Fibroblast of upper back skin (primary cell): Measurements from ENCODE around the gene RIMBP2.
"Not testable (repeated sequence)": the region's sequence is repeated elsewhere in the genome, so short reads cannot be mapped to it uniquely, and the experiment has no call there.

Source experiments
- DNase-seq: peaks from one replicate; pipeline ENCODE4 v3.0.0-alpha.2; 2013

Gene RIMBP2, protein sequence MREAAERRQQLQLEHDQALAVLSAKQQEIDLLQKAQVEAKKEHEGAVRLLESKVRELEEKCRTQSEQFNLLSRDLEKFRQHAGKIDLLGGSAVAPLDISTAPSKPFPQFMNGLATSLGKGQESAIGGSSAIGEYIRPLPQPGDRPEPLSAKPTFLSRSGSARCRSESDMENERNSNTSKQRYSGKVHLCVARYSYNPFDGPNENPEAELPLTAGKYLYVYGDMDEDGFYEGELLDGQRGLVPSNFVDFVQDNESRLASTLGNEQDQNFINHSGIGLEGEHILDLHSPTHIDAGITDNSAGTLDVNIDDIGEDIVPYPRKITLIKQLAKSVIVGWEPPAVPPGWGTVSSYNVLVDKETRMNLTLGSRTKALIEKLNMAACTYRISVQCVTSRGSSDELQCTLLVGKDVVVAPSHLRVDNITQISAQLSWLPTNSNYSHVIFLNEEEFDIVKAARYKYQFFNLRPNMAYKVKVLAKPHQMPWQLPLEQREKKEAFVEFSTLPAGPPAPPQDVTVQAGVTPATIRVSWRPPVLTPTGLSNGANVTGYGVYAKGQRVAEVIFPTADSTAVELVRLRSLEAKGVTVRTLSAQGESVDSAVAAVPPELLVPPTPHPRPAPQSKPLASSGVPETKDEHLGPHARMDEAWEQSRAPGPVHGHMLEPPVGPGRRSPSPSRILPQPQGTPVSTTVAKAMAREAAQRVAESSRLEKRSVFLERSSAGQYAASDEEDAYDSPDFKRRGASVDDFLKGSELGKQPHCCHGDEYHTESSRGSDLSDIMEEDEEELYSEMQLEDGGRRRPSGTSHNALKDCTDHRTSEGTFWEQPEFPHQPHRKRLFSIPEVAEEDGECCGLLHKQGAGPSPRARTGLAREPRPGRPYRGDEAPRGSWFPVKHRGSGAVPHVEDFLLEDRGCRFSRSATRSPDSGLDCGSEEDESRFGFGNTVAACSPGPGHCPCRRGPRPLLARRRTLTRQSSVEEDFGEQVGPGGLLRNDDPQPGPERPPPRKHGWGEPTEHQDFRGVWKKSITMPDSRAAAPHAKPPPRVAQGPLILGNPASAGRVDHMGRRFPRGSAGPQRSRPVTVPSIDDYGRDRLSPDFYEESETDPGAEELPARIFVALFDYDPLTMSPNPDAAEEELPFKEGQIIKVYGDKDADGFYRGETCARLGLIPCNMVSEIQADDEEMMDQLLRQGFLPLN (N-terminal part only)

DNA sequence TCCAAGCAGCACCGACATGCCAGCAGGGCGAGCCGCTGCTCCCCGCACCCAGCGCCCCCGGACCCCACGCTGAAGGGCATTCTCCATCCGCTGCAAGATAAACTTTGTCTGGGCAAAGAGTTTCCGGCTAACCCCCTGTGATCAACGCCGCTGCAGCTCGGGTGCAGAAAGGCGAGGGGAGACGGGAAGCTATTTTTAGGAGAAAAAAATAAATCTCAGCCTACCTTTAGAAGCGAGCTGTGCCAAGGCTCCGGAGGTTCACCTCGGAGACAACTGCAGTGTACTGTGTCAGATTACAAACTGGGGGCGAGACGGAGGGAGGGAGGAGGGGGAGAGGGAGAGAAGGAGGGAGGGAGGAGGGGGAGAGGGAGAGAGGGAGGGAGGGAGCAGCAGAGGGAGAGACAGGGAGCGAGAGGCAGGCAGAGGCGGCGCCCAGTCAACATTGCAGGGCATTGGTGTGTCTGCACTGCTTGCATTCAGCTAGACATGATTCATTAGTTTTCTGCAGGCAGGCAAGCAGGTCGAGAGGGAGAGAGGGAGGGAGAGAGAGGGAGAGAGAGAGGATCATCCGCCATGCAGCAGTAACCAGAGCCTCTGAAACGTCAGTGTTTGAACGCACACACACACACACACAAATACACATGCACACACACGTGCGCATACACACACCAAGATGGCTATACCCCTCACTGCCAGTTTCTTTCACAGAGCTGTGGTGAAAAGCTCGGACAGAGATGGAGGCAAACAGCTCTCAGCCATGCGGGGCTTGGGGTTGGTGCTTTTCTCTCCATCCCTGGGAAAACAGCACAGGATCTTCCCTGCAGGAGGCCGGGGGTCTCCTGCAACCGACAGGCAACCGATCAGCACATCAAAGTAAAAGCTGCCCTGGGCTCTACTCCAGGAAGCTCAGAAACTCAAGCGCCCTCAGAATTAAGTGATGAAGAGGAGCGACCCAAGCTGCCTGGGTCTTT lies at the start of gene RIMBP2:
Gene RIMBP2 (minus strand): TSS at position 302 of the 971 bp plus-strand sequence. CDS start 237,286 bp downstream, outside the sequence.
- DNase-seq, result peak; percentile 62

DNA sequence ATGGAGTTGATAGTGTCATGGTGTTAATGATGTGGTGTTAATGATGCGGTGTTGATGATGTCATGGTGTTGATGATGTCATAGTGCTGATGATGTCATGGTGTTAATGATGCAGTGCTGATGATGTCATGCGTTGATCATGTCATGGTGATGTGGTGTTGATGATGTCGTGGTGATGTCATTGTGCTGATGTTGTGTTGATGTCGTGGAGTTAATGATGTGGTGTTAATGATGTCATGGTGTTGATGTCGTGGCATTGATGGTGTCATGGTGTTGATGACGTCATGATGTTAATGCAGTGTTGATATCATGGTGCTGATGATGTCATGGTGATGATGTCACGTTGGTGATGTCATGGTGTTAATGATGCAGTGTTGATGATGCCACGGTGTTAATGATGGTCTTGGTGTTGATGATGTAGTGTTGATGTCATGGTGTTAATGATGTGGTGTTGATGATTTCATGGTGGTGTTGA lies 49.1 kb upstream of the RIMBP2 start:
- DNase-seq, result peak; percentile 1

DNA sequence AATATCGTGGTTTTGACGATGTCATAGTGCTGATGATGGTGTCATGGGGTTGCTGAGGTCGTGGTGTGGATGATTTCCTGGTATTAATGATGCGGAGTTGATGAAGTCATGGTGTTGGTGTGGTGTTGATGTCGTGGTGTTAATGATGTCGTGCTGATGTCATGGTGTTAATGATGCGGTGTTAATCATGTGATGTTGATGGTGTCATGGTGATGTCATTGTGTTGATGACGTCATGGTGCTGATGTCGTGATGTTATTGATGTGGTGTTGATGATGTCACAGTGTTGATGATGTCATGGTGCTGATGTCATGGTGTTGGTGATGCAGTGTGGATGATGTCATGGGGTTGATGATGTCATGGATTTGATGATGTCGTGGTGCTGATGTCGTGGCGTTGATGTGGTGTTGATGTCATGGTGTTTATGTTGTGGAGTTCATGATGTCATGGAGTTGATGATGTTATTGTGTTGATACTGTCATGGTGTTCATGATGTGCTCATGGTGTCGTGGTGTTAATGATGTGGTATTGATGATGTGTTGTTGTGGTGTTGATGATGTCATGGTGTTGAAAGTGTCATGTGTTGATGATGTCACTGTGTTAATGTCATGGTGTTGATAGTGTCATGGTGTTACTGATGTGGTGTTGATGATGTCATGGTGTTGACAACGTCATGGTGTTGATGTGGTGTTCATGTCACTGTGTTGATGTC lies 48.5 kb upstream of the RIMBP2 start:
- peak; percentile 14 for DNase-seq

DNA sequence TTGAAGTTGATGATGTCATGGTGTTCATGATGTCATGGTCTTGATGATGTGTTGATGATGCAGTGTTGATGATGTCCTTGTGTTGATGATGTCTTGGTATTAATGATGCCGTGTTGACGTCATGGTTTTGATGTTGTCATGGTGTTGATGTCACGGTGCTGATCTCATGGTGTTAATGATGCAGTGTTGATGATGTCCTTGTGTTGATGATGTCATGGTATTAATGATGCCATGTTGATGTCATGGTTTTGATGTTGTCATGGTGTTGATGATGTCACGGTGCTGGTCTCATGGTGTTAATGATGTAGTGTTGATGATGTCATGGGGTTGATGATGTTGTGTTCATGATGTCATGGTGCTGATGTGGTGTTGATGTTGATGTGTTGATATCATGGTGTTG lies 48.0 kb upstream of the RIMBP2 start:
- DNase-seq, result no peak

DNA sequence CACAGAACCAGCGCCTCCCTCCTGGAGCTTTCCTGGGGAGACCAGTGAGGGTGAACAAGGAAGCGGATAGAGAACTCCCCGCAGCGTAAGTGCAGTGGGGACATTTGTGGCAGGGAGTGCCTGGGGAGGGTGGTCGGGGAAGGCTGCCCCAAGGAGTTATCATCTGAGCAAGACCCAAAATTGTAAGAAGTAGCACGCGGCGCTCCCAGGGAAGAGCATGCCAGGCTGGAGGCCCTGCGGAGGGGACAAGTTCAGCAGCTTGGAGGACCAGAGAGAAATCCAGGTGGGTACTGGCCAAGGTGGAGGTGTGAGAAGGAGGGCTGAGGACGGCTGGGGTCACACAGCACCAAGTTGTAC lies 46.2 kb upstream of the RIMBP2 start:
- no peak for DNase-seq

DNA sequence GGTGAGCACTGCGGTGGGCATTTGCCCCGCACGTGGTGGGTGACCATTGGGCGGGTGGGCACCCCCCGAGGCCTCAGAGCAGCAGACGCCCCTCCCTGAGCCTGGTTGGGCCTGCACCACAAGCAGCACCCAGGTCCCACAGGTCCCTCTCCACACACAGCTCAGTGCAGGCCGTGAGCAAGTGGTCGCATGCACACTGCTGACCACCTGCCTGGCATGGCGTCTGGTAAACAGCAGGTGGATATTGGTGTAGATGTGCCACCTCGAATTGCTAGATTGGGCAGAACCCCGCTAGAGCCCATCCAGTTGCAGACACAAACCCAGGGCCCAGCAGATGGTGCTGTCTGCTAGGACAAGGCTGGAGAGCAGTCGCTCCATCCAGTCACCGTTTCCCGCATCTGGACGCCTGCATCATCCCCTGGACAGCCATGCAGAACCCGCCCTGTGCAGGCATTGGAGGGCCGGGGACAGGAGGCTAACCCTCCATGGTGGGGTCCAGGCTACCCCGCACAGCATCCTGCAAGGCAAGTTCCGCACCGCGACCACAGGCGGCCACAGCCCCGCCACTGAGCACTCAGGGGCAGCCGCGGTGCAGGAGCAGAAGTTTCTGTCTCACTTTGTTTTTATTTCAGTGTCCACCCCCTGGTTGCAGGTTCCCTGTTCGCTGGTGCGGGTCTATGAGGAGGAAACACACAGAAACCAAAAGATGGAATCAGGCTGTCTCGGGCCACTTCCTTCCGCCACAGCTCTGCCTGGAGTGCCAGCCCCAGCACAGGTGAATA lies 45.6 kb upstream of the RIMBP2 start:
- peak; percentile 38 for DNase-seq

DNA sequence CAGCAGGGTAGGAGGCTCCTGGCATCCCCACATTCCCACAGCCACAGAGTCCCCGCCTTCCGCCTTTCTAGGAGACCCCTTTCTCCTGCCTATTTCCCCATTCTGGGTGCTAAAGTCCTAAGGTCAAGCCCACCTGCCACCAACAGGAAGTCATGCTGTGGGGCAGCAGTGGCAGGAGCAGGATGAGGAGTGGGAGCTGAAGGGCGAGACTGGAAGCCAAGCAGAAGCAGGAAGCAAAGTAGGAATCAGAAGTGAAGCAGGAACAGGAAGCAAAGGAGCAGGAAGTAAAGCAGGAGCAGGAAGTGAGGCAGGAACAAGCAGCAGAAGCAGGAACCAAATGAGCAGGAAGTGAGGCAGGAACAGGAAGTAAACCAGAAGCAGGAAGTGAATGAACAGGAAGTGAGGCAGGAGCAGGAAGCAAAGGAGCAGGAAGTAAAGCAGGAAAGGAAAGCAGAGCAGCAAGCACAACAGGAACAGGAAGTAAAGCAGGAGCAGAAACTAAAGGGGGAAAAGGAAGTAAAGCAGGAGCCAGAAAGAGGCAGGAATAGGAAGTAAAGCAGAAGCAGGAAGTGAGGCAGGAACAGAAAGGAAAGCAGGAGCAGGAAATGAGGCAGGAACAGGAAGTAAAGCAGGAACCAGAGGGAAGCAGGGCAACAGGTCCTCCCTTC lies 38.3 kb upstream of the RIMBP2 start:
- no peak for DNase-seq

DNA sequence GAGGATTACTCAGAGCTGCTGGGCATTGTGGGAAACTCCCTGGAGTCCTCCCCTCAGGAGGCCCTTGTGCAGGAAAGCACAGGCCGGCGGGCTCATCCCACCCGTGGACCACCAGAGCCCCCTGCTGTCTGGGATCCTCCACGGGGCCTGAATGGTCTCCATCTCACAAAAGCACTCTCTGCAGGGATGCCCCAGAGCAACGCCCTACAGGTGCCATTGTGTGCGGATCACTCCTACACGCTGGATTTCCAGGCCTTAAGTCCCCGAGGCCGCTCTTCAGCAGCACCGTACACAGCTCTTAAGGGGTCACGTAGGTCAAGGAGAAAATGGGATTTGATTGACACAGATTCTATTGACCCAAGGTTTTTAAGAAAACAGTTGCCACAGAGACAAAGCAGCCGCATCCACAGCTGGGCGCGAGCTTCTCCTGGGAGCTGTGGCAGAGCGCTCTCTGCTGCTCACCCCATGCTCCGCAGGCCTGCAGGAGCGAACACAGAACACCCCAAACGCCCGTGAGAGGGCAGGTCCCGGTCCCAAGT lies 36.7 kb upstream of the RIMBP2 start:
- no peak for DNase-seq

DNA sequence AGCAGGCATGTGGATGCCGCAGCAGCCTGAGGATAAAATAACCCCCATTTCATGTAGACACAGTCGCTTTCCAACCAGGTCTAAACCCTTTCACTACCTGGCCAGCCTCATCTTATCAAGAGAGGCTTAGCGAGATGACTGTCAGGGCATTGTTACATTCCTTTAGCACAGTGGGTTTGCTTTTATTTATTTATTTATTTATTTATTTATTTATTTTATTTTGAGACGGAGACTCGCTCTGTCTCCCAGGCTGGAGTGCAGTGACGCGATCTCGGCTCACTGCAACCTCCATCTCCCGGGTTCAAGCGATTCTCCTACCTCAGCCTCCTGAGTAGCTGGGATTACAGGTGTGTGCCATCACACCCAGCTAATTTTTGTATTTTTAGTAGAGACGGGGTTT lies 35.9 kb upstream of the RIMBP2 start:
- not testable (repeated sequence) for DNase-seq

DNA sequence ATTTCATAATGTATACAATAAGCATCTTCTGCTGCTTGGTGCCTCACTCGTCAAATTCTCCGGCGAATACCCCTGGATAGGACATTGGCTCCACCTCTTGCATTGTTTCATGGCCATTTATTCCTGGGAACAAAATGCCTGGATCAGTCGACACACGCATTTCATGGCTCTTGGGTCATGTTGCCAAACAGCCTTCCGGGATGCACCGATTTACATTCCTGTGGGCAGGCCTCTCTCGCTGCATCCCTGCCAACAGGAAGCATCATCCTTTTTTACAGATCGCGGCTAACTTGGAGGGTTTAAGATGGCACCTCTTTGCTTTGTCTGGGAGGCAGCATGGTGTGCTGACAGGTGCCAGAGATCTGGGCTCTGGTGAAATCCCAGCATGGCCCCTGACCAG lies 32.7 kb upstream of the RIMBP2 start:
- DNase-seq, result no peak

DNA sequence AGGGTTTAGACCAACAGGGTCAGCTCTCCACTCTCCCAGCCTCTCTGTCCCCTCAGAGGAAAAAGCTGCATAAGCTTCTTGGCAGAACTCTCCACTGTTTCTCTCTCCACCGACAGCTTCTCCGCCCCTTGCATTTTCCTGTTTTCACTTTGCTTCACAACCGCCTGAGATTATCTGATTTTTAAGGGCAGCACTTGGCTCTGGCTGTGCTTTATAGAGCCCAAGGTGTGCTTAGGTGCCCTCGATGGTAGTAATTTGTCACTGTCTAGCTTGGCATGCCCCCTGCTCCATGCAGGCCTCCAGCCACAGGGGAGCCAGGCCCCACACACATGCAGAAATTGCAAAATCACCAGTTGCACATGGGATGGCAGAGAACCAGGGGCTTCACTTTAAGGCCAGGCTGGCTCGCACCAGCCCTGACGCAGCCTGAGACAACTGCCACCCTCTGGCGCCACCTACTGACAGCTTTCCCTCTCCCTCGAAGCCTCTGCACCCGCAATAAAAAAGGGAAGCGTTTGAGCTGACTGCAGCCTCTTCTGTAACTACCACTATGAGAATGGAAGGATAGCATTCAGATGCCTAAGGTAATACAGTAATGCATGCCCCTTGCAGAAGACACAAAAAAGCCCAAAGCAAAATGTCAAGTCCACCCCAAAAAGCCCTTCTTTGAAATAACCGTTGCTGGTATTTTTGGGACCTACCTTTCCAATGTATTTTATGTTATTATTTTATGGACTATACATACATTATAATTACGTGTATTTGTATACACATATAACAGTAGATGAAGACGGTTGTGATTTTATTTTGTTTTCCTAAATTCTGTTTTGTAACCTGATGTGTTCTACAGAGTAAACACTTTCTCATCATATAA lies 32.0 kb upstream of the RIMBP2 start:
- DNase-seq, result peak; percentile 53

DNA sequence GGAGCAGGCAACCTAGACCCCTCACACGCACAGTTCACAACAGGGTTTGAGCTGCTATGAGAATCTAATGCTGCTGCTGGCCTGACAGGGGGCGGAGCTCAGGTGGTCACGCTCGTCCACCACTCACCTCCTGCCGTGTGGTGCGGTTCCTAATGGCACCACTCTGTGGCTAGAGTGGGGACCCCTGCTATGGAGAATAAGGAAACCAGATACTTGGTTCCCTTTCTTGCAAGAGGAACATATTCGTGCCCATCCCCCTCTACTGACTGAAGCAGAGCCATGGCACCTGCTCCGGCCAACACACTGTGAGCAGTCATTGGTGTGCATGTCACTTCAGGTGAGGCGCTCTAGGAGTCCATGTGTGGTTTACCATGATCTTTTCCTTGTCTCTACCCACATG lies 30.4 kb upstream of the RIMBP2 start:
- DNase-seq, result no peak

DNA sequence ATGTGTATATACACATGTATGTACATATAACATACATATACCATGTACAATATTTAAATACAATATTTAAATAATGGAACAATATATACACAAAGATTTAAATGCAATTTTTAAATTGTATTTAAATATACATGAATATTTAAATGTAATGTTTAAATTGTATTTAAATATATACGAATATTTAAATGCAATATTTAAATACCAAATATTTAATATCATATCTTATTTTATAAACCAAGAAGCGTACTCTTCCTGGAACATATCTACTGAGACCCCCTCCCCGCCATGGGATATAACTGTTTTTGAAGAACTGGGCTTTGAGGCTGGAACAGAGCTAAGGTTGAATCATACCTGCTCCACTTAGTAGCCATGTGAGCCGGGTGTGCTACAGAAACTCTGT lies 29.8 kb upstream of the RIMBP2 start:
- DNase-seq, result no peak

DNA sequence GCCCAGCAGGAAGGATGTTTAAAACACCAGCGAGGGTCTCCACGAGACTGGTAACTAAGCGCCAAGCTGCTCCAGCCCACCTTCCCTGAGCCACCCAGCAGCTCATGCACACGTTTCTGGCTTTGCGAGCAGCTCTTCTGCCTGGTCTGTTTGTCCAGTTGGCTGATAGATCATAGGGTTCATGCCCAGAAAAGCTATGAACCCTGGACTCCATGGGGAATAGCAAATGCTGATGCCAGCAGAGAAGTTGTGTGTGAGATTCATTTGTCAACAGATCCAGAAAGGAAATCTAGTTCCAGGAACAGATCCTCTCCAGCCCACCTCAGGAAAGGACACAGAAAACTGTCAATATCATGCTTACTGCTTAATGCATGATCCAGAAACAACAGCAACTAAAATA lies 28.2 kb upstream of the RIMBP2 start:
- DNase-seq, result no peak

DNA sequence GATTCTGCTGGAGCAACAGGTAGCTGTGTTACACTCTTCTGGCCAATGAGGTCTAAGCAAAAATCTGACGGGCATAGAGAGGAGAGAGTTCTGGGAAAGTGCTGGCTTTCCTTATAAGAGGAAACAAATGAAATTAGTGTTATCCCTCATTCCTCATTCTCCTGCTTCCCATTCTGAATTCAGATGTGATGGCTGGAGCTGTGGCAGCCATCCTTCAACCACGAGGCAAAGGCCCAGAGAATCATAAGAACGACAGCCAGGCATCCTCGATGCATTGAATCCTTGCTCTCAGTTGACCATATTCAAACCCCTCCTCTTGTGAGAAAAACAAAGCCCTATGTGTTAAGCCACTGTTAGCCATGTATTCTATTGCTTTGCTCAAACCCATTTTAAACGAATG lies 27.5 kb upstream of the RIMBP2 start:
- no peak for DNase-seq

DNA sequence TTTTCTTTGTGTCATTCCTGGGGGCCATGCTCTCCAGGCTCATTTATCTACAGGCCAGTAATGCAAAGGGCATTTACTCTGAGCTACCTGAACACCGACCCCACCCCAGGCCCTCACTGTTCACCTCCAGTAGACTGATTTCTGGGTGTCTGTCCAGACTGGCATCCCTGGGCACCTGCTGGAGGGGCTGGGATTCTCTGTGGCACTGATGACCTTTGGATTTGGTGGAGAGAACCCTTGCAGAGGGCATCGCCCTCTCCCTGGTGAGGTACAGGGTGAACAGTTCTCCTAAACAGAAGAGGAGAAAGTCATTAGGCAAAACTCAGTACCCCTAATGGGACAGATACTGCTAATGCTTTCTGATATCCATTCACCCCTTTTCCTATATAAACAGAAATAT lies 27.1 kb upstream of the RIMBP2 start:
- no peak for DNase-seq

DNA sequence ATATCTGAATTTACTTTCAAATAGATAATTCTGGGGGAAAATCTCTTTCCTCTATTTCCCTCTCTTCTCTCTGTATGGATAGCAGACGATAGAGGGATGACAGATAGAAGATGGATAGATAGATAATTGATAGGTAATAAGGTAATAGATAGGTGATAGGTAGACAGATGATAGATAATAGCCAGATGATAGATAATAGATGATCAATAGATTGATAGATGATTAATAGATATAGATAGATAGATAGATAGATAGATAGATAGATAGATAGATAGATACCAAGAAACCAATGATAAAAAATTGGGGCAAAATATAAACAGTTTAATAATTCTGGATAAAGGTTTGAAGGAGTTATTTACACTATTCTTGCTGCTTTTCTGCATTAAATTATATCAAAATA lies 26.6 kb upstream of the RIMBP2 start:
- no peak for DNase-seq

DNA sequence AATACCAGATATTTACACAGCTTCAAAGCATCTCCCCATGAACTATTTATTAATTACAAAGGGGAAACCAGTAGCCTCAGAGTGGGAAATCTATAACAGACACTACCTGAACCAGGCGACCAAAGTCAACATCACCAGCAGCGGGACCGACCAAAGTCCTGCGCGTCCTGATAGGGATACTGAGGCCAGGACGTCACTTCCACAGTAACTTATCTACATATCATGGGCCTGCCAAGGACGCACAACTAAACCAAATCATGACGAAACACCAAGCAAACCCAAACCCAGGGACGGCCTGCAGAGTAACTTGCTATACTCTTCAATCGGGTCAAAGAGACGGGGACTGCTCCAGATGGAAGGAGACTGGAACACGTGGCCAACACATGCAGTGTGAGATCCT lies 26.0 kb upstream of the RIMBP2 start:
- no peak for DNase-seq

DNA sequence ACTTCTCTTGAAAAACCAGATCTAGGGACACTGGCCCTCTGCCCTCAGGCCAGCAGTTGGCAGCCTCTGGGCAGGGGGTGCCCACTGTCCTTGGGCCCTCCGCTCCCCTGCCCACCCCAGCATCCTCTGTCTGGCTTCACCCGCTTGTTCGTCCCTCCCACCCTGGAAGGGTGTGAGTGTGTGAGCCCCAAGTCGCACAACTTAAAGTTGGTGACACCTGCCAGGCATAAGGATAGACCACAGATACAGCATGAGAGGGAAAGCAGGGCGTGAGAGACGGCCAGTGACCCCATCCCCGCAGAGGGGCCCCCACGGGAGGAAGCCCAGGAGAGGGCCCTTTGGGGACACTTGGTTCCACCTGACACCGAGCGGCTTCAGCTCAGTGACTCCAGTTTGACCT lies 23.5 kb upstream of the RIMBP2 start:
- no peak for DNase-seq
